Hindlimb muscle (tissue), 1 donor: ENCODE data around the gene LRRC8E. TPM values are rescaled to one million over a fixed set of nuclear protein-coding genes. Genes with fewer than 3 reads are reported as not detected.
A peak's percentile ranks its signal among the peaks of the same experiment; 100 is the strongest.
"Not testable (repeated sequence)": the region's sequence is repeated elsewhere in the genome, so short reads cannot be mapped to it uniquely, and the experiment has no call there.

Experiments used
- DNase-seq: peaks from one replicate; pipeline ENCODE4 v3.0.0-alpha.2; 2013
- polyA plus RNA-seq: library from polyadenylated mRNA; unstranded; fragments of 120-200 nt; gene quantifications from one replicate; pipeline ENCODE4 v1.2.1, GENCODE V29; 2013; ENCODE audit not compliant: insufficient read length

The LRRC8E gene
- polyA plus RNA-seq, 1 donor, result not detected

DNA sequence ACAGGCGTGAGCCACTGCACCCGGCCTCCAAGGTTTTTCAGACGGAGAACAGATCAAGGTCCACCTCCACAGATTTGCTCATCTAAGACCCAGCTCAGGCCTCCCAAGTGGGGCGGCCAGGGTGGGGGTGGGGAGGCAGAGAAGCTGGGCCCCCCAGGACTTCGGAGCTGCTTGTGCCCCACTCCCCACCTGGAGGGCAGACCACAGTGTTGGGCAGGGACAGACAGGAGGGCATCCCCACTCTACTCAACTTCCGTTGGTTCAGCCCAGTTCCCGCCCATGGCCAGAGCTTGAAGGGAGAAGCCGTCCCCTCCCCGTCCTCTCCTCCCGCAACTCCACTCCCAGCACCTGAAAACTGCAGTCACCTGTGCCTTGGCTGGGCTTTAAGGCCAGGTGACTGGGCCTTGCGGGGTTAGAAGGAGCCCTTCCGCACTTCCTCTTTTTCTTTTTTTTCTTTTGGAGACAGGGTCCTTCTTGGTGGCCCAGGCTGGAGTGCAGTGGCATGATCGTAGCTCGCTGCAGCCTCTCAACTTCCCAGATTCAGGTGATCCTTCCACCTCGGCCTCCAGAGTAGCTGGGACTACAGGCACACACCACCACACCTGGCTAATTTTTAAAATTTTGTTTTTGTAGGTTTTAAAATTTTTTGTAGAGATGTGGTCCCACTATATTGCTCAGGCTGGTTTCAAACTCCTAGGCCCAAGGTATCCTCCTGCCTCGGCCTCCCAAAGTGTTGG lies 734 bp upstream of the LRRC8E start:
- no peak for DNase-seq

DNA sequence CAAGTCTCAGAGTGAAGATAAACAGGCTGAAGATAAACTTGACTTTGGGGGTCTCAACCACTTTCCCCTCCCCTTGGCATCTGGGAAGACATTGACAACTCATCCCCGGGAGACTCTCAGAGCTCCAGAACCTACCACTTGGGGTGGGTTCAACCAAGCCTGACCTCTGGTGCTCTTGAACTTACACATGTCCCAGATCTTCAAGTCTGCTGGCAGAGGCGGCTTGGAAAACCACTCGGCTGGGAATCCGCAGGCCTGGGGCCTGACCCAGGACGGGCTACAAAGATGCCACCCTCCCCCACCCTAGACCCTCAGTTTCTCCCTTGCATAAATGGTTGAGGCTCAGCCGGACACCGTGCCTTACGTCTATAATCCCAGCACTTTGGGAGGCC lies 512 bp downstream of the LRRC8E start:
- no peak for DNase-seq

DNA sequence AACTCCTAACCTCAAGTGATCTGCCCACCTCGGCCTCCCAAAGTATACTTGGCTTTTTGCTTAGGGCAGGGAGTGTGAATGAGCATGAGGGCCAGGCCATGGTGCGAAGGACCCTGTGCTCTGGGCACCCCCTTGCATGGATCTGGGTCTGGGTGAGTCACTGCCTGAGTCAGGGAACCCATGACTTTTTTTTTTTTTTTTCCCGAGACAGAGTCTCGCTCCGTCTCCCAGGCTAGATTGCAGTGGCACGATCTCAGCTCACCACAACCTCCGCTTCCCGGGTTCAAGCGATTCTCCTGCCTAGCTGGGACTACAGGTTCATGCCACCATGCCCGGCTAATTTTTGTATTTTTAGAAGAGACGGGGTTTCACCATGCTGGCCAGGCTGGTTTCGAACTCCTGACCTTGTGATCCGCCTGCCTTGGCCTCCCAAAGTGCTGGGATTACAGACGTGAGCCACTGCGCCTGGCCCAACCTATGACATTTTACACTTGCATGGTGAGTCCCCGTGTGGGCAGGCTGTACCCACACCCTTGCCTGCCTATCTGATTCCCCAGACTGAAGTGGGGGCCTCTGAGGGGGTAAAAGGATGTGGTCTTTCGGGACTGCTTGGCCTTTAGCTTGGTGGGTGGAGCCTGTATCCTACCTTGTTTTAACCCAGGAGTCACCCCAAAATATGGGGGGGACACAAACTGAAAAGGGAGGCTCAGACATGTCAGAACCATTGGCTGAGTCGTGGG lies 5.2 kb downstream of the LRRC8E start:
- not testable (repeated sequence) for DNase-seq

DNA sequence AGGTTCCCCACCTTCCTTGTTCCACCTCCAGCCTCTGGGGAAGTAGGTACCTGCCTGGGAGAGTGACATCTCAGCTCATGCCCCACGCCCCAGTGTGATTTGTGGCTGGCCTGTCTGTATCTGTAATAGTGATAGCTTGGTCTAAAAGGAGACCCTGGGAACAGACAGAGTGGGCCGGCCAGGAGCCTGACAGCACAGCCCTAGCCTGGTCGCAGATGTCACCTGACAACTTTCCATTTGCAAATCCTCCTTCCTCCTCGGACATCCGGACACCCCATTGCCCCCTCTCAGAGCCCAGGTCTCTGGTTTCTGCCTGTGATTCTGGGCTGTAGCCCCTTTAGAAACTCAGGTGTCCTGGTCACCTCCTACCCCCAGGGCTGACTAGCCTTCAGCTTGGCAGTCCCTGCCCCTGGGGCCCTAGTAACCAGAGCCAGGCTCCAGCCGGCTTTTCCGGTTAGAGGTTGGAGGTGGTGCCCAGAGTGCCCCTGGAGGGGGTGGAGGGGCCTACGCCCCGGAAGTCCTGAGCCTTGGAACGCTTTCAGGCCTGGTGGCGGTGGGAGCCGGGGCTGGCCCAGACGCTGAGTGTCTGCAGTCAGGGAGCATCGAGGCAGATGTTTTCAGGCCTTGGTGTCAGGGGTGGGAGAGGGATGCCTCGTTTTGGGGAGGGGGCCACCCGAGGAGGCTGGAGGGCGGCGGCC lies 6.5 kb downstream of the LRRC8E start:
- DNase-seq, result no peak

DNA sequence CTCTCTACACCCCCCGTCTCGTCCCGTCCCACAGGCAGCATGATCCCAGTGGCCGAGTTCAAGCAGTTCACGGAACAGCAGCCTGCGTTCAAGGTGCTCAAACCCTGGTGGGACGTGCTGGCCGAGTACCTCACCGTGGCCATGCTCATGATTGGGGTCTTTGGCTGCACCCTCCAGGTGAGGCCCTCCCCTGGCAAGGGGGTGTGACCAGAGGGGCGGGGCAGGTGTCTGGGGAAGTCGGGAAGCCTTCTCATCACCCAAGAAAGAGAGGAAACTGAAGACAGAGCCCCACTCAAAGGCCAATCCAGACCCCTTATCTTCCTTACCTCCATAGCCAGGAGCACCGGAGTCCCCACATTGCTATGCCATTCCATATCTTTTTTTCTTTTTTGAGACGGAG lies 7.3 kb downstream of the LRRC8E start:
- no peak for DNase-seq

DNA sequence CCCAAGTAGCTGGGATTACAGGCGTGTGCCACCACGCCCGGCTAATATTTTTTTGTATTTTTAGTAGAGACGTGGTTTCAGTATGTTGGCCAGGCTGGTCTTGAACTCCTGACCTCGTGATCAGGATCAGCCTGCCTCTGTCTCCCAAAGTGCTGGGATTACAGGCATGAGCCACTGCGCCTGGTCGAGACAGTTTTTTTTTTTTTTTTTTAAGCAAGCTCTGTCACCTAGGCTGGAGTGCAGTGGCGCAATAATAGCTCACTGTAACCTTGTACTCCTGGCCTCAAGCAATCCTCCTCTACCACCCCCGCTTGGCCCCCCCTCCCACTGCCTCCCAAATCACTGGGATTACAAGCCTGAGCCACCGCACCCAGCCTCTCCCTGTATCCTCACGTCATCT lies 9.0 kb downstream of the LRRC8E start:
- no peak for DNase-seq

DNA sequence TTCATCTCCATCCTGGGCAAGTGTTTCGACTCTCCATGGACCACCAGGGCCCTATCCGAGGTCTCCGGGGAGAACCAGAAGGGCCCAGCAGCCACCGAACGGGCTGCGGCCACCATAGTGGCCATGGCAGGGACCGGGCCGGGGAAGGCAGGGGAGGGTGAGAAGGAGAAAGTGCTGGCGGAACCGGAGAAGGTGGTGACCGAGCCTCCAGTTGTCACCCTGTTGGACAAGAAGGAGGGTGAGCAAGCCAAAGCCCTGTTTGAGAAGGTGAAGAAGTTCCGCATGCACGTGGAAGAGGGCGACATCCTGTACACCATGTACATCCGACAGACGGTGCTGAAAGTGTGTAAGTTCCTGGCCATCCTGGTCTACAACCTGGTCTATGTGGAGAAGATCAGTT lies 10.7 kb downstream of the LRRC8E start:
- DNase-seq, result no peak

DNA sequence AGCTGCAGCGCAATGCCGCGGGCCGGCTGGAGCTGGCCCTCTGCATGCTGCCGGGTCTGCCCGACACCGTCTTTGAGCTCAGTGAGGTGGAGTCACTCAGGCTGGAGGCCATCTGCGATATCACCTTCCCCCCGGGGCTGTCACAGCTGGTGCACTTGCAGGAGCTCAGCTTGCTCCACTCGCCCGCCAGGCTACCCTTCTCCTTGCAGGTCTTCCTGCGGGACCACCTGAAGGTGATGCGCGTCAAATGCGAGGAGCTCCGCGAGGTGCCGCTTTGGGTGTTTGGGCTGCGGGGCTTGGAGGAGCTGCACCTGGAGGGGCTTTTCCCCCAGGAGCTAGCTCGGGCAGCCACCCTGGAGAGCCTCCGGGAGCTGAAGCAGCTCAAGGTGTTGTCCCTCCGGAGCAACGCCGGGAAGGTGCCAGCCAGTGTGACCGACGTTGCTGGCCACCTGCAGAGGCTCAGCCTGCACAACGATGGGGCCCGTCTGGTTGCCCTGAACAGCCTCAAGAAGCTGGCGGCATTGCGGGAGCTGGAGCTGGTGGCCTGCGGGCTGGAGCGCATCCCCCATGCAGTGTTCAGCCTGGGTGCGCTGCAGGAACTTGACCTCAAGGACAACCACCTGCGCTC lies 11.6 kb downstream of the LRRC8E start:
- no peak for DNase-seq

DNA sequence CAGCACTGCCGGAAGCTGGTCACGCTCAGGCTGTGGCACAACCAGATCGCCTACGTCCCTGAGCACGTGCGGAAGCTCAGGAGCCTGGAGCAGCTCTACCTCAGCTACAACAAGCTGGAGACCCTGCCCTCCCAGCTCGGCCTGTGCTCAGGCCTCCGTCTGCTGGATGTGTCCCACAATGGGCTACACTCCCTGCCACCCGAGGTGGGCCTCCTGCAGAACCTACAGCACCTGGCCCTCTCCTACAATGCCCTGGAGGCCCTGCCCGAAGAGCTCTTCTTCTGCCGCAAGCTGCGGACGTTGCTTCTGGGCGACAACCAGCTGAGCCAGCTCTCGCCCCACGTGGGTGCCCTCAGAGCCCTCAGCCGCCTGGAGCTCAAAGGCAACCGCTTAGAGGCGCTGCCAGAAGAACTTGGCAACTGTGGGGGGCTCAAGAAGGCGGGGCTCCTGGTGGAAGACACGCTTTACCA lies 12.1 kb downstream of the LRRC8E start:
- DNase-seq, result no peak

DNA sequence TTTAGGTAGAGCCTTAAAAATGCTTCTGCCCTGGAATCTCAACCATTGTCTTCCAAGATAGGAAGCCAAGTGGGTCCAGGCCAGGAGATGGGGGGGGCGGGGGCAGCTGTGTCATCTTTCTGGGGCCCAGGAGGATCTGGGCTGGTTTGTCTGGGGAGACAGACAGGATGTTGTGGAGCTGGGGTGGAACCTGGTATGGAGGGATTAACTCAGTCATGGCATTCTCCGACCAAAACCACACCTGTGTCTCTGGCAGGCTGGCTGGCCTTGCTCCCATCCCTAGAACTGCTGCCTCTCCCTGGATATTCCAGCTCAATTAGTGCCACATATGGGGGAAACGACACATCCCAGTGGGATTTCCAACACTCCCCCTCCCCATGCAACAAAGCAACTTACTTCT lies 12.6 kb downstream of the LRRC8E start:
- no peak for DNase-seq

DNA sequence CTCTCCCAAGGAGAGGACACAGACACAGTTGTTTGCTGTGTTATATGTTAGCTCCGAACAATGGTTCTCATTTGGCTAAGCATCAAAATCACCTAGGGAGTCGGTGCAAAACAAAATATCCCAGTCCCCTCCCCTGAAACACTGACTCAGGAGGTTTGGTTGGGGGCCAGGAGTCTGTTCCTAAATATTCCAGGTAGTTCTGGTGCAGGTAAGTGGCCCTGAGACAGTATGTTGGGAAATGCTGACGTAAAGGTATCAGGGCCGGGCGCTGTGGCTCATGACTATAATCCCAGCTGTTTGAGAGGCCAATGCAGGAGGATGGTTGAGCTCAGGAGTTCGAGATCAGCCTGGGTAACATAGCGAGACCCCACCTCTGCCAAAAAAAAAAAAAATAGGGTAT lies 13.0 kb downstream of the LRRC8E start:
- DNase-seq, result no peak

DNA sequence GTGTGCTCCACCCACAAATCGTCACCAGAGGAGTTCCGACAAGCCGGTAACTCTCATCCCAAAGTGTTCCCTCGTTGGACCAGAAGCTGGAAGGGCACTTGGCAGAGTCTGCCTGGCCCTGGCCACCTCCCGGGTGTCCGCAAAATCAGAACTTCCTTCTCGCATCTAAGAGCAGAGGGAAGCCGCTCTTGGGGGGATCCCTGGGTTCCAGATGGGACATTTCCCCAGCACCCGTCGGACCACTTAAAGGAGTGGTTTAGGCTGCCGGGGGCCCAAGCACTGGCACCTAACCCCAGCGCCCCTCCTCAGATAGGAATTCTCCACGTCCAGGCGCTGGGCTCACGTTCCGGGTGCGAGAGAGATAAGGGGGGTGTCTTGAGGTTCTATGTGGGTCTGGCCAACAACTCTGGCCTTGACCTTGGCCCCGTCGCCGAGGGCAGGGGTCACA lies 14.5 kb downstream of the LRRC8E start:
- DNase-seq, result no peak

DNA sequence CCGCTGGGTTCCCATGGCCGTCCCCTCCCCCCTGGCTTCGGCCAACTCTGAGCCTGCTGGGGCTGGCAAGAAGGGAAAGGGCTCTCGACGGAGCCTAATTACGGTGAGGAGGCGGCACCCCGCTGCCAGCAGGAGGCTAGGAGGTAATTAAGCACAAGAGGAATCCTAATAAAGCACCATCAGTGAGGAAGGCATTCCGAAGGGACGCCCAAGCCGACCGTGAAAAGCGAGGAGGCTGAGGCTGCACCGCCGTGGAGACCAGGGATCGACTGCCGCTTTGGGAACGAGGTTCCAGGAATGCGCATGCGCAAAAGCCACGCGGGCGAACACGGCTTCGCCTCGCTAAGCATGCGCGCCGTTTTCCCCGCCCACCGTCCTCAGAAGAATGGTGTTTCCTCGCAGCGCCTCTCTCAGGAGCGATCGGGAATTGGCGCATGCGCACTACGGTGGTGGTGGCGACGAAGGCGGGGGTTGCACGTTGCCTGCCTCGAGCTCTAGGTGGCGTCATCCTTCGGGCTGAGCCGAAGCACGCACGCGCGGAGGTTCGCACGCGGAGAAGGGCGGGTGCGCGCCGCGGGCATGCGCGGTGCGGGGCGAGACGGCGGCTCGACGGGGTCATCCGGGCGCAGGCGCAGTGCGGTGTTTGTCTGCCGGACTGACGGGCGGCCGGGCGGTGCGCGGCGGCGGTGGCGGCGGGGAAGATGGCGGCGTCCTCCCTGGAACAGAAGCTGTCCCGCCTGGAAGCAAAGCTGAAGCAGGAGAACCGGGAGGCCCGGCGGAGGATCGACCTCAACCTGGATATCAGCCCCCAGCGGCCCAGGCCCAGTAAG lies 15.1 kb downstream of the LRRC8E start, which contains the start of gene MAP2K7:
TSS of gene MAP2K7 (plus strand) at position 634 of the 830 bp plus-strand sequence. CDS start at position 702, 68 bp downstream.
- peak; percentile 100 for DNase-seq

DNA sequence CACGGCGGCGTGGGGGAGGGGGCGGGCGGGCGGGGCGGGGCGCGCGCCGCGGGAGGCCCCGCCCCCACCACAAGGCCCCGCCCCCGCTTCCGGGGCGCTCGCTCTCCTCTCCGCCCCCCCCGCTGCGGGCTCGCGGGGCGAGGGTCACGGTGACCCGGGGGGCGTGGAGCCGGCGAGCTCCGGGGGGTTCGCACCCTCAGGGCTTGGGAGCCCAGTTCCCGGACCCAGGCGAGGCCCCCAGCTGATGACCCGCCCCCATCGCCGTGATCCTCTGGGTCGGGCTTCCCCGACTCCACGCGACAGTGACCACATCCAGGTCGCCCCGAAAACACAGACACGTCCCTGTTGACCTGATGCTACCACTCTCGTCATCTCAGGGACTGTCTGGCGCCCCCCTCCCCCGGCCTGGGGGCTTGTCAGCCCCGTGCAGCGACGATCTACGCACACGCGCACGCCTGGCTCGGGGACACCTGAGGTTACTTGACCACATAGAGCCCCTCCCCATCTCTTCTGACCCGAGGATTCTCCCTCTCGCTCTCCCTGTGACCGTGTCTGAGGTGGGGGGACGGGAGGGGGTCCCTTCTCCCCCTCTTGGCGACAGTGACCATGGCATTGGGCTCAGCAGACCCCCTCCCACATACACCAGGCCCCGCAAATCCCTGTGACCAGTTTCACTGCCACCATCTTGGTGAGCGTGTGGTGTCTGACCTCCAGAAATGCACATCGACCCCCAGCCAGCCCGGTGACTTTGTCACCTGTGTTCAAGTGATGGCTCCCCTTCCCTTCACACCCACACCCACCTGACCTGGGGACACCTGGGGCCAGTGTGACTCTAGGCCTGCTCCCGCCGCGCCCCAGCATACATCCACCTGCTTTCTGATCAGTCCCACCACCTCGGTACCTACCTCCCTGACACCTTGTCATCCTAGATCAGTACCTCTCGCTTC lies 16.0 kb downstream of the LRRC8E start:
- no peak for DNase-seq

DNA sequence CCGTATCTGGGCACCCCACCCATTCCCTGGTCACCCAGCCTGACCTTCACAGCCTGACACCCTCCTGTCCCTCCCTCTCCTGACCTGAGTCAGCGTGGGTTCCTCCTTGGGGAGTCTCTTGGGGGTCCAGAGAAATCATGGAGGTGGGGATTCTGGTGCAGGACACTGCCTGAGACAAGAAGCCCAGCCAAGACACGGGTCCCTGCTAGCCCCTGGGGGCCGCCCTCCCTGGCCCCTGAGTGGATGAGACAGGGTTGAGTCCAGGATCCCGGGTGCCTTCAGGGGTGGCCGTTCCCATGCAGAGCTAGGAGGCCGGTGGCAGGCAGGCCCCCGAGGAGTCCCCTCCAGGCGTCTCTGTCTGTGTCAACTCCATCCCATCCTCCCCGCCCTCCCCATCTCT lies 17.0 kb downstream of the LRRC8E start:
- DNase-seq, result no peak

DNA sequence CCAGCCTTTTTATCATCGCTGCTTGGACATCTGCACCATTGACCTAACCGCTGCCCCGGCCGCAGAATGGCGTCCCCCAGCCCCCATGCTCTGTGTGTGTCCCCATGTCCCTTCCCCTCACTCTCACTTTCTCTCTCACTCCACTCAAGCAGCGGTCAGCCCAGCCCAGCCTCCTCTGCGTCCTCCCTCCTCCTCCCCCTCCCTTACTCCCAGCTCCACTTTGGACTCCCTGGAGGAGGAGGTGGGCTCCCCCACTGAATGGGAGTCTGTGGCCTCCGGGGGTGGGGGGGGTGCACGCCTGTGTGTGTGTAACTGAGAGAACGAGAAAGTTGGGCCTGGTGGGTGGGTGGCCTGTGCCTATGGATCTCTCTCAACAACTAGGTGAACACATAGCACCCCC lies 17.5 kb downstream of the LRRC8E start:
- no peak for DNase-seq

DNA sequence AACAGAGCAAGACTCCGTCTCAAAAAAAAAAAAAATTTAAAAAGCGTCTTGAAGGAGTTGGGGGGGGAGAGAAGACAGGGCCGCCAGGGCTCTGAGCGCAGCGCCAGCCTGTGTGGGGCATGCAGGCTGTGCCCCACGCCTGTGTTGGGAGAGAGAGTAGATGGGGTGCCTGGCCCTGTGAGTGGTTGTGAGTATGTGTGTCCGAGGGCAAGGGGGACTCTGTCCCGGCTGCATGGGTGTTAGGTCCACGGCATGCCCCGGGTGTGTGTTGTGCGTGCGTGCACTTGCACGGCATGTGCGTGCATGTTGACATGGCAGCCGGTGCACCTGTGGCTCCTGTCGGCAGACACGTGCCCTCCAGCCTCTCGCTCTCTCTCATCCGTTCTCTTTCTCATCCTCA lies 18.8 kb downstream of the LRRC8E start:
- no peak for DNase-seq

DNA sequence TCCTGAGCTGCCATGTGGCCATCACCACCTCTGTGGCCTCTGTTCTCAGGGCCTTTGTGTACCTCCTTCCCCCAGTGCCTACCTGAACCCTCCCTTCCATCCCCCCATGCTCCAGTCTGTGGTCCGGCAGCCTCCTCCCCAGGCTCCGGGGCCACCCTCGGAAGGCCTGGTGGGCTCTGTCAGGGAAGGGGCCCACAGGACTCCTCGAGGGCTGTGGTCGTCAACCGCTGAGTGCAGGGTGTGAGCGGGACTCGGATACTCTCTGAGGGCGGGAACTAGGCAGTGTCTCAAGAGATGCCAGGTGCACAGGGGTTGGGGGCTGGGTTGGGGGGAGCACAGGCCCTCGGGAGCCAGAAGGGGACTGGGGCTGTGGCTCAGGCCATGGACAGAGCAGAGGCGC lies 19.2 kb downstream of the LRRC8E start:
- no peak for DNase-seq

DNA sequence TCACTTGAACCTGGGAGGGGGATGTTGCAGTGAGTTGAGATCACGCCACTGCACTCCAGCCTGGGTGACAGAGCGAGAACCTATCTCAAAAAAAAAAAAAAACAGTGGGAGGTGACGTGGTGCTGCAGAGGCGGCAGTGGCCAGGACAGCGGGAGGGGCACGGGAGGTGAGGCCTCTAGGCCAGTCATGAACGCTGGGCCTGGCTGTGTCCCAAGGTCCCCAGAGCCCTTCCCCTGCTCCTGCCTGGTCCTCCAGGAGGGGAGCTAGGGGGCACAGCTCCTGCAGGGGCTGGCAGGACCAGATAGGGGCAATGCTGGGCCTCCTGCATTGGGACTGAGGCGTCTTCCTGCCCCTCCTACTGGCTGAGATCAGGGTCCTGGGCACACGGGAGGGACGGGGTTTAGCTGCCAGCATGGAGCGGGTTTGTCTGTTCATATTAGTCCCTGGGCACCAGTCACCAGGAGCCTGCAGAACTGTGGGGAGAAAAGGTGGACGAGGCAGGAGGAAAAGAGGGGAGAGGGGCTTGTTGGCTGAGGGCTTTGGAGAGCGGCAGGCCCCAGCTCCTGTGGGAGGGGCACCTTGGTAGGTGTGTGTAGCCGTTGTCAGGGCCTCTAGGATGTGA lies 19.9 kb downstream of the LRRC8E start:
- DNase-seq, result no peak

DNA sequence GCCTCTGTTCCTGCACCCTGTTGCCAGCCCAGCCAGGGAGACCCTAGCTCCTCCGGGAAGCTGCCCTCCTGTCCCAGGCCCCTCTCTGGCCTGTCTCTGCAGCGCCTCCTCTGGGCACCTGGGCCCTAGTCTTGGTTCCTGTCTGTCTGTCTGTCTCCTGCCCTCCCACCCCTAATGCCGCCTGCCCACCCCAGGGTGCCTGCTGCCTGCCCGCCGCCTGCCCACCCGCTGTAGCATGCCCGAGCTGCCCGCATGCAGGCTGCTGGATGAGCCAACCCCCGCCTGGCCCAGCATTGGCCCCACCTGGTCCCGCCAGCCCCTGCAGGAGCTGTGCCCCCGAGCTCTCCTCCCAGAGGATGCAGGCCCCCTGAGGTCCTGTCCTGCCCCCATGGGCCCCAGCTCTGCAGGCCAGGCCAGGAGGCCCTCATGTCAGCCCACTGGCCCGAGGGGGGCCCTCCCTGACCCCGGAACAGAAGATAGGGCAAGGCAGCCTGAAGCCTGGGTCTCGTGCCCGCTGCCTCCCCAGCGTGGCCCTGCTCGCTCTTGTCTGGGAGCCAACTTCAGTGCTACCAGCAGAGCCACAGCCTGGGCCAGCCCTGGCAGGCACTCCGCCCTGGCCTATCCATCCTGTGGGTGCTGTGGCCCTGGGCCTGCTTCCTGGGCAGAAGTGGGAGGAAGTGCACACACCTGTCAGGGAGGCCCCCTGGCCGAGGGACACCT lies 20.6 kb downstream of the LRRC8E start:
- DNase-seq, result no peak
